ENCODE results near the gene CIDEB. TPM values are rescaled to one million over a fixed set of nuclear protein-coding genes. Genes with fewer than 3 reads are reported as not detected.

Gene CIDEB
- total RNA-seq, 1 experiment from 2014 or later: 0.22 TPM

GRCh38 chr14:24307156-24307574 is 612 bp downstream of the CIDEB start:
- Histone ChIP-seq H3K9me2 (ENCODE audit: insufficient read depth) (no peaks in the 10 kb centered on the region), H2AFZ (ENCODE audit: low read depth, low read length, poor library complexity, severe bottlenecking) (no peak overlapping the region), H3K4me2 (ENCODE audit: low read length) (peak overlapping the region; percentile 57), H4K20me1 (ENCODE audit: insufficient read depth) (no peaks in the 10 kb centered on the region), H3K4me1 (ENCODE audit: control insufficient read depth in 1 of 2, insufficient read depth in 2 of 2, low read length in 2 of 2) (peaks cover 7 to 16% of the 10 kb centered on the region in 2 experiments), H3K27me3 (ENCODE audit: insufficient read depth, low read length) (no peaks in the 10 kb centered on the region), H3K27ac (ENCODE audit: low read depth, low read length) (peak overlapping the region; percentile 20; the same call in 1 of the 2 replicates), H3K79me2 (ENCODE audit: insufficient read depth, low read length) (no peaks in the 10 kb centered on the region; the same call in 1 of the 2 replicates), H3K36me3 (ENCODE audit: control insufficient read depth in 1 of 2, insufficient read depth in 2 of 2, low read length in 2 of 2) (peaks cover 36 to 39% of the 10 kb centered on the region in 2 experiments; a peak in 3 of 4 replicates), H3K9me3 (ENCODE audit: control insufficient read depth in 1 of 2, insufficient read depth in 1 of 2, low read depth in 1 of 2, low read length in 2 of 2) (no peaks in the 10 kb centered on the region), H3K4me3 (replicated peaks in 1 of 2; ENCODE audit: low read depth in 1 of 2, low read length in 2 of 2) (no peak overlapping the region), H3K9ac (ENCODE audit: low read length) (0 out of 2 replicates have a peak overlapping the region, but pooled peaks have one; percentile 29)
- ChIA-PET POLR2A (interaction anchor here (0.7 to 1.9 kb wide), 3 partner anchors 64 to 124 kb away, joined by 3 to 7 read pairs (median 4); partner anchors contain the start of gene TINF2), RAD21 (ENCODE audit: low non-redundant PET in 1 of 2, low total read pairs in 2 of 2, uncharacterized antibody in 2 of 2, unreplicated experiment in 2 of 2) (no interaction called here), CTCF (interaction anchor here (1.0 to 3.3 kb wide), 11 partner anchors 9 to 135 kb away, joined by 3 to 59 read pairs (median 9); partner anchors contain the start of genes DHRS1, NOP9 and TINF2)
- ATAC-seq (no peak), DNase-seq (ENCODE audit: low read depth, low spot score) (no peak)
- intact Hi-C loops (cut with micrococcal nuclease): no loop called here
- TF ChIP-seq JUND (IDR thresholded peaks at IDR 0.05) (no peak), CEBPB (IDR thresholded peaks at IDR 0.05; ENCODE audit: low read depth) (no peak), POLR2AphosphoS5 (IDR thresholded peaks at IDR 0.05; ENCODE audit: low read depth, low read length) (no peak), SRF (IDR thresholded peaks at IDR 0.05; ENCODE audit: low read depth) (no peak), FOSL1 (IDR thresholded peaks at IDR 0.05; ENCODE audit: low read depth) (no peak), ZBTB33 (IDR thresholded peaks at IDR 0.05; ENCODE audit: extremely low read depth, insufficient replicate concordance, low read length) (no peak), REST (IDR thresholded peaks at IDR 0.05; ENCODE audit: low read depth) (no peak), CBX3 (IDR thresholded peaks at IDR 0.05; ENCODE audit: low read depth) (no peak)
- TSS peak; percentile 5 for BruUV-seq (replicated peaks)

All from HCT116 (cell line).